ENCODE results near the gene DCN. TPM values are rescaled to one million over a fixed set of nuclear protein-coding genes. Genes with fewer than 3 reads are reported as not detected.

Gene DCN
- total RNA-seq, 1 experiment from 2014 or later = 159 TPM

- H3K4me3 ChIP-seq = no peak overlapping the region
- no peak for DNase-seq
- no peaks in the 10 kb centered on the region for H3K27me3 ChIP-seq
- no peaks in the 10 kb centered on the region; the same call in 1 of the 2 replicates for H3K9me3 ChIP-seq
- no peaks in the 10 kb centered on the region for H3K36me3 ChIP-seq
Observed at GRCh38 chr12:91196436-91196835, 13.8 kb upstream of the DCN start.

- Histone ChIP-seq H3K36me3 (no peaks in the 10 kb centered on the region), H3K27me3 (no peaks in the 10 kb centered on the region), H3K4me3 (no peak overlapping the region), H3K9me3 (no peaks in the 10 kb centered on the region; the same call in 1 of the 2 replicates)
- no peak for DNase-seq
Observed at GRCh38 chr12:91194500-91194899, 11.9 kb upstream of the DCN start.

- Histone ChIP-seq H3K27me3 (no peaks in the 10 kb centered on the region), H3K4me3 (no peak overlapping the region), H3K36me3 (no peaks in the 10 kb centered on the region), H3K9me3 (no peaks in the 10 kb centered on the region; the same call in 1 of the 2 replicates)
- DNase-seq = peak; percentile 4
Observed at GRCh38 chr12:91191513-91192111, 9.0 kb upstream of the DCN start.

- Histone ChIP-seq H3K36me3 (no peaks in the 10 kb centered on the region), H3K27me3 (no peaks in the 10 kb centered on the region), H3K9me3 (no peaks in the 10 kb centered on the region), H3K4me3 (no peak overlapping the region)
- DNase-seq = no peak
Observed at GRCh38 chr12:91189516-91189915, 6.9 kb upstream of the DCN start.

GRCh38 chr12:91188778-91189177 is 6.2 kb upstream of the DCN start:
- DNase-seq = no peak
- Histone ChIP-seq H3K4me3 (no peak overlapping the region), H3K27me3 (no peaks in the 10 kb centered on the region)

GRCh38 chr12:91186156-91186555 is 3.5 kb upstream of the DCN start:
- Histone ChIP-seq H3K9me3 (no peaks in the 10 kb centered on the region), H3K27me3 (no peaks in the 10 kb centered on the region), H3K36me3 (no peaks in the 10 kb centered on the region), H3K4me3 (no peak overlapping the region)
- DNase-seq = no peak

More at GRCh38 chr12:91188778-91189177, 6.2 kb upstream of the DCN start:
- Histone ChIP-seq H3K36me3 (no peaks in the 10 kb centered on the region), H3K9me3 (no peaks in the 10 kb centered on the region)

GRCh38 chr12:91185421-91185820 is 2.8 kb upstream of the DCN start:
- Histone ChIP-seq H3K27me3 (no peaks in the 10 kb centered on the region), H3K4me3 (no peak overlapping the region), H3K9me3 (no peaks in the 10 kb centered on the region), H3K36me3 (no peaks in the 10 kb centered on the region)
- DNase-seq = no peak

- Histone ChIP-seq H3K4me3 (no peak overlapping the region), H3K36me3 (no peaks in the 10 kb centered on the region)
Observed at GRCh38 chr12:91183551-91183950, 934 bp upstream of the DCN start.

GRCh38 chr12:91180582-91181395 is 1.8 kb downstream of the DCN start:
- peak overlapping the region; percentile 47 for H3K4me3 ChIP-seq
- H3K9me3 ChIP-seq = no peaks in the 10 kb centered on the region
- DNase-seq = no peak
- no peaks in the 10 kb centered on the region for H3K27me3 ChIP-seq
- H3K36me3 ChIP-seq = peaks cover 8% of the 10 kb centered on the region

More at GRCh38 chr12:91183551-91183950, 934 bp upstream of the DCN start:
- no peaks in the 10 kb centered on the region for H3K27me3 ChIP-seq
- no peak for DNase-seq
- no peaks in the 10 kb centered on the region for H3K9me3 ChIP-seq

- H3K36me3 ChIP-seq = peaks cover 11% of the 10 kb centered on the region
- no peak for DNase-seq
- H3K9me3 ChIP-seq = no peaks in the 10 kb centered on the region
- peak overlapping the region; percentile 47 for H3K4me3 ChIP-seq
- no peaks in the 10 kb centered on the region for H3K27me3 ChIP-seq
Observed at GRCh38 chr12:91179966-91180561, 2.6 kb downstream of the DCN start.

- Histone ChIP-seq H3K27me3 (no peaks in the 10 kb centered on the region), H3K4me3 (peak overlapping the region; percentile 47), H3K9me3 (no peaks in the 10 kb centered on the region), H3K36me3 (peaks cover 15% of the 10 kb centered on the region)
- no peak for DNase-seq
Observed at GRCh38 chr12:91179315-91179714, 3.3 kb downstream of the DCN start.

GRCh38 chr12:91178781-91179180 is 3.8 kb downstream of the DCN start:
- no peak for DNase-seq
- peak overlapping the region; percentile 47 for H3K4me3 ChIP-seq
- H3K9me3 ChIP-seq = no peaks in the 10 kb centered on the region
- peaks cover 15% of the 10 kb centered on the region for H3K36me3 ChIP-seq
- no peaks in the 10 kb centered on the region for H3K27me3 ChIP-seq

- H3K4me3 ChIP-seq = peak overlapping the region; percentile 47
- peaks cover 19% of the 10 kb centered on the region for H3K36me3 ChIP-seq
- DNase-seq = peak; percentile 29
- no peaks in the 10 kb centered on the region for H3K27me3 ChIP-seq
- H3K9me3 ChIP-seq = no peaks in the 10 kb centered on the region
Observed at GRCh38 chr12:91178139-91178561, 4.5 kb downstream of the DCN start.

GRCh38 chr12:91177381-91177780 is 5.2 kb downstream of the DCN start:
- H3K27me3 ChIP-seq = no peaks in the 10 kb centered on the region
- H3K36me3 ChIP-seq = peaks cover 19% of the 10 kb centered on the region
- no peak for DNase-seq
- H3K9me3 ChIP-seq = no peaks in the 10 kb centered on the region
- H3K4me3 ChIP-seq = peak overlapping the region; percentile 47

GRCh38 chr12:91176915-91177314 is 5.7 kb downstream of the DCN start:
- no peak for DNase-seq
- H3K27me3 ChIP-seq = no peaks in the 10 kb centered on the region
- no peaks in the 10 kb centered on the region for H3K9me3 ChIP-seq
- H3K36me3 ChIP-seq = peaks cover 19% of the 10 kb centered on the region
- H3K4me3 ChIP-seq = peak overlapping the region; percentile 15

- DNase-seq = no peak
- H3K27me3 ChIP-seq = no peaks in the 10 kb centered on the region
- H3K9me3 ChIP-seq = no peaks in the 10 kb centered on the region
- peak overlapping the region; percentile 15 for H3K4me3 ChIP-seq
- peaks cover 19% of the 10 kb centered on the region for H3K36me3 ChIP-seq
Observed at GRCh38 chr12:91176358-91176757, 6.3 kb downstream of the DCN start.

GRCh38 chr12:91173124-91173523 is 9.5 kb downstream of the DCN start:
- Histone ChIP-seq H3K4me3 (no peak overlapping the region), H3K9me3 (no peaks in the 10 kb centered on the region; the same call in 1 of the 2 replicates), H3K36me3 (peaks cover 22% of the 10 kb centered on the region), H3K27me3 (no peaks in the 10 kb centered on the region)
- no peak for DNase-seq
